CD1c-positive myeloid dendritic cell (primary cell): Measurements from ENCODE around the gene CARMIL3.
"Not testable (repeated sequence)": the region's sequence is repeated elsewhere in the genome, so short reads cannot be mapped to it uniquely, and the experiment has no call there.

Experiments
- DNase-seq: peaks from one replicate; pipeline ENCODE4 v3.0.0-alpha.2; 2016; ENCODE audit errors: extremely low spot score

The CARMIL3 gene

GRCh38 chr14:24040692-24041091 is 11.1 kb upstream of the CARMIL3 start:
- DNase-seq, result no peak

- DNase-seq, result no peak
Observed at GRCh38 chr14:24042746-24043145, 9.1 kb upstream of the CARMIL3 start.

GRCh38 chr14:24049002-24049401 is 2.8 kb upstream of the CARMIL3 start:
- peak; percentile 52 for DNase-seq

GRCh38 chr14:24050753-24051152 is 1.1 kb upstream of the CARMIL3 start:
- DNase-seq, result not testable (repeated sequence)

GRCh38 chr14:24051176-24051788 is 527 bp upstream of the CARMIL3 start:
- peak; percentile 31 for DNase-seq

GRCh38 chr14:24052656-24053547 is 1.1 kb downstream of the CARMIL3 start:
- DNase-seq, result peak; percentile 76

- no peak for DNase-seq
Observed at GRCh38 chr14:24053548-24054323, 1.9 kb downstream of the CARMIL3 start.

- DNase-seq, result no peak
Observed at GRCh38 chr14:24054324-24054641, 2.5 kb downstream of the CARMIL3 start.

- DNase-seq, result no peak
Observed at GRCh38 chr14:24054646-24055045, 2.8 kb downstream of the CARMIL3 start.

- DNase-seq, result no peak
Observed at GRCh38 chr14:24055971-24056799, 4.4 kb downstream of the CARMIL3 start.

- DNase-seq, result no peak
Observed at GRCh38 chr14:24056800-24057184, 5.0 kb downstream of the CARMIL3 start.

GRCh38 chr14:24057271-24057670 is 5.5 kb downstream of the CARMIL3 start:
- no peak for DNase-seq

- no peak for DNase-seq
Observed at GRCh38 chr14:24057867-24058259, 6.1 kb downstream of the CARMIL3 start.

GRCh38 chr14:24058260-24058950 is 6.6 kb downstream of the CARMIL3 start:
- DNase-seq, result peak; percentile 71

GRCh38 chr14:24058951-24059475 is 7.2 kb downstream of the CARMIL3 start:
- DNase-seq, result no peak

- DNase-seq, result no peak
Observed at GRCh38 chr14:24059841-24060388, 8.1 kb downstream of the CARMIL3 start.

- DNase-seq, result no peak
Observed at GRCh38 chr14:24060443-24060842, 8.6 kb downstream of the CARMIL3 start.

- DNase-seq, result no peak
Observed at GRCh38 chr14:24060984-24061913, 9.4 kb downstream of the CARMIL3 start.

GRCh38 chr14:24062216-24062980 is 10.6 kb downstream of the CARMIL3 start:
- no peak for DNase-seq
